GM12878 (cell line): Measurements from ENCODE around the gene ETV6. TPM values are rescaled to one million over a fixed set of nuclear protein-coding genes. Genes with fewer than 3 reads are reported as not detected.

Source experiments
- ATAC-seq: fragments of 200-7000 bp; cut with Tn5 transposase; 3 replicates; pipeline ENCODE4 v1.9.1; 2020; ENCODE audit warnings: mild to moderate bottlenecking, moderate library complexity
- BruUV-seq: library from RNA; stranded (reverse); fragments of 400-500 nt; replicated peaks from 2 replicates; lab custom pipeline; 2021; lab: Mats Ljungman, UMichigan
- CTCF ChIA-PET: fragments of 300-600 bp; sonication (Branson Sonifier 250); formaldehyde crosslinking; extraction: SDS; loops from one replicate; lab custom pipeline; 2021; ENCODE audit warnings: inconsistent platforms; lab: Yijun Ruan, JAX
- POLR2A ChIA-PET: fragments of 350-600 bp; formaldehyde crosslinking; extraction: SDS; loops from one replicate; lab custom pipeline; 2021; ENCODE audit warnings: inconsistent platforms; lab: Charles Lee
- RAD21 ChIA-PET: fragments of 300-600 bp; sonication (Branson Sonifier 250); formaldehyde crosslinking; loops from one replicate; lab custom pipeline; 2023; ENCODE audit warnings: antibody characterized with exemption; ENCODE audit not compliant: unreplicated experiment; lab: Charles Lee
- SMC1A ChIA-PET: fragments of 300-600 bp; sonication (Branson Sonifier 250); formaldehyde crosslinking; loops from one replicate; lab custom pipeline; 2023; ENCODE audit not compliant: unreplicated experiment, uncharacterized antibody; lab: Charles Lee
- DNase-seq: peaks from one replicate; pipeline ENCODE4 v3.0.0-alpha.2; 2011; ENCODE audit warnings: low read depth, low spot score
- FAIRE-seq: peaks from 3 replicates; lab custom pipeline; 2011; peaks lifted over from hg19 to GRCh38; lab: Jason Lieb, UNC
- H2AFZ ChIP-seq: 2 replicates; pipeline ENCODE4 v1.6.0; 2011; ENCODE audit warnings: low read depth, low read length, control low read depth; ENCODE audit not compliant: control insufficient read depth
- H3K27ac ChIP-seq: 2 replicates; pipeline ENCODE4 v1.5.1; 2011; ENCODE audit warnings: control low read depth; ENCODE audit not compliant: control insufficient read depth, insufficient read depth
- H3K27me3 ChIP-seq, 2 experiments: replicated peaks in 1 of 2; 2 replicates each; pipeline versions ENCODE4 v1.6.0 to v1.6.1; 2011; ENCODE audit warnings: low read length in 1 of 2; ENCODE audit not compliant: control insufficient read depth in 2 of 2, insufficient read depth in 2 of 2
- H3K36me3 ChIP-seq, 2 experiments: 2 replicates each; pipeline ENCODE4 v1.5.1; 2011; ENCODE audit warnings: low read length in 1 of 2; ENCODE audit not compliant: control insufficient read depth in 2 of 2, insufficient read depth in 2 of 2
- H3K4me1 ChIP-seq: 2 replicates; pipeline ENCODE4 v1.6.1; 2011; ENCODE audit warnings: mild to moderate bottlenecking, low read length, moderate library complexity, mixed read lengths; ENCODE audit not compliant: control insufficient read depth, insufficient read depth
- H3K4me2 ChIP-seq: 2 replicates; pipeline ENCODE4 v1.6.0; 2011; ENCODE audit warnings: control low read depth; ENCODE audit not compliant: control insufficient read depth, insufficient read depth
- H3K4me3 ChIP-seq: fragments of 200-600 bp; sonication (generic); 2 replicates; pipeline ENCODE4 v1.5.1; 2016
- H3K79me2 ChIP-seq: 2 replicates; pipeline ENCODE4 v1.6.0; 2011; ENCODE audit warnings: low read length; ENCODE audit not compliant: control insufficient read depth, insufficient read depth
- H3K9ac ChIP-seq: 2 replicates; pipeline ENCODE4 v1.8.0; 2011; ENCODE audit warnings: low read length, control low read depth, mixed read lengths; ENCODE audit not compliant: control insufficient read depth, insufficient read depth
- H3K9me3 ChIP-seq: replicated peaks from 3 replicates; pipeline ENCODE4 v1.5.1; 2011; ENCODE audit warnings: mild to moderate bottlenecking, low read length; ENCODE audit not compliant: control insufficient read depth, insufficient read depth
- H4K20me1 ChIP-seq: 2 replicates; pipeline ENCODE4 v1.6.0; 2011; ENCODE audit not compliant: control insufficient read depth, insufficient read depth
- E4F1 ChIP-seq: fragments of 450-650 bp; IDR thresholded peaks from 2 replicates; pipeline ENCODE4 v1.6.1; 2018; ENCODE audit warnings: borderline replicate concordance, mild to moderate bottlenecking; ENCODE audit not compliant: partially characterized antibody
- ETV6 ChIP-seq, 2 experiments: fragments of 450-650 bp in 1 of 2; IDR thresholded peaks in 1 of 2; conservative IDR thresholded peaks in 1 of 2; 2 replicates each; pipeline ENCODE4 v1.6.1; 2014; ENCODE audit warnings: antibody characterized with exemption in 1 of 2, borderline replicate concordance in 1 of 2, low read depth in 1 of 2, mild to moderate bottlenecking in 1 of 2, moderate library complexity in 1 of 2
- EZH2 ChIP-seq: IDR thresholded peaks from 2 replicates; pipeline ENCODE4 v1.6.1; 2012; ENCODE audit warnings: low read depth, mild to moderate bottlenecking, control low read depth, inconsistent platforms, low read length, borderline replicate concordance; ENCODE audit not compliant: control insufficient read depth
- HDAC2 ChIP-seq: fragments of 200-600 bp; sonication (generic); IDR thresholded peaks from 2 replicates; pipeline ENCODE4 v1.6.1; 2017
- MXI1 ChIP-seq: fragments of 150-350 bp; IDR thresholded peaks from 2 replicates; pipeline ENCODE4 v1.6.1; 2011; ENCODE audit warnings: low read depth, mild to moderate bottlenecking, inconsistent platforms, low read length, improper control_type of control experiment
- POLR2AphosphoS2 ChIP-seq: IDR thresholded peaks from 2 replicates; pipeline ENCODE4 v1.6.1; 2011; ENCODE audit warnings: low read depth, mild to moderate bottlenecking, low read length, improper control_type of control experiment, moderate library complexity
- RCOR1 ChIP-seq: conservative IDR thresholded peaks from 2 replicates; pipeline ENCODE4 v1.6.1; 2012; ENCODE audit warnings: low read depth, low read length, improper control_type of control experiment
- SIN3A ChIP-seq: IDR thresholded peaks from 2 replicates; pipeline ENCODE4 v1.6.1; 2012; ENCODE audit warnings: low read depth, low read length, improper control_type of control experiment
- SMAD1 ChIP-seq: fragments of 450-650 bp; IDR thresholded peaks from 2 replicates; pipeline ENCODE4 v1.6.1; 2018; ENCODE audit warnings: mild to moderate bottlenecking, low read depth; ENCODE audit not compliant: partially characterized antibody
- SMC3 ChIP-seq: IDR thresholded peaks from 2 replicates; pipeline ENCODE4 v1.6.1; 2011; ENCODE audit warnings: low read length, improper control_type of control experiment, borderline replicate concordance
- SPI1 ChIP-seq: IDR thresholded peaks from 2 replicates; pipeline ENCODE4 v1.6.1; 2011; ENCODE audit warnings: low read depth, mild to moderate bottlenecking, low read length, moderate library complexity, borderline replicate concordance; ENCODE audit not compliant: insufficient read depth
- SUZ12 ChIP-seq: fragments of 200-600 bp; sonication (generic); IDR thresholded peaks from one replicate; pipeline ENCODE4 v1.6.1; 2018; ENCODE audit warnings: antibody characterized with exemption, mild to moderate bottlenecking; ENCODE audit not compliant: unreplicated experiment
- TCF12 ChIP-seq: IDR thresholded peaks from 2 replicates; pipeline ENCODE4 v1.6.1; 2011; ENCODE audit warnings: low read depth, mild to moderate bottlenecking, low read length
- YBX1 ChIP-seq: fragments of 450-650 bp; IDR thresholded peaks from 2 replicates; pipeline ENCODE4 v1.6.1; 2016; ENCODE audit warnings: antibody characterized with exemption
- YY1 ChIP-seq: IDR thresholded peaks from 2 replicates; pipeline ENCODE4 v1.6.1; 2011; ENCODE audit warnings: low read depth, mild to moderate bottlenecking, low read length
- ZBTB40 ChIP-seq: fragments of 450-650 bp; IDR thresholded peaks from 2 replicates; pipeline ENCODE4 v1.6.1; 2016; ENCODE audit warnings: mild to moderate bottlenecking, moderate library complexity, borderline replicate concordance
- ZNF207 ChIP-seq: fragments of 450-650 bp; IDR thresholded peaks from 2 replicates; pipeline ENCODE4 v1.6.1; 2014; ENCODE audit warnings: antibody characterized with exemption, mild to moderate bottlenecking, borderline replicate concordance
- WGBS: methylation state at CpG from one replicate; pipeline ENCODE4 v1.1.6; 2016; ENCODE audit warnings: low lambda C conversion rate; ENCODE audit not compliant: insufficient replicate concordance, insufficient coverage; ENCODE audit errors: missing lambda C conversion rate; 5-methylcytosine and 5-hydroxymethylcytosine counted together
- in situ Hi-C: fragments of 300-500 bp; cut with MboI; formaldehyde crosslinking; loops from 9 replicates; pipeline ENCODE4 v1.14.3; 2018; ENCODE audit warnings: mixed read lengths
- intact Hi-C: fragments of 100-400 bp; cut with micrococcal nuclease; formaldehyde crosslinking; loops from one replicate; pipeline ENCODE4 v1.14.2; 2022; ENCODE audit not compliant: unreplicated experiment
- polyA plus RNA-seq, 11 experiments: library from polyadenylated mRNA; depleted of rRNA in 4 of 11; unstranded in 6 of 11; stranded (reverse) in 5 of 11; fragments of >200 nt; fragmentation: Nextera tagmentation in 4 of 11; fragmentation: Illumina TruSeq in 1 of 11; extraction: Ambion mirVana in 4 of 11; extraction: Trizol in 1 of 11; gene quantifications; 1 replicate in 1 of 11; 2 replicates in 10 of 11; pipeline versions ENCODE4 v1.2.1 to v1.2.3, GENCODE V29; 2011 to 2016; ENCODE audit warnings: inconsistent platforms in 2 of 11, missing spikeins in 2 of 11, low read depth in 1 of 11
- total RNA-seq, 4 experiments: library from RNA; depleted of rRNA in 3 of 4; stranded (reverse); fragments of >200 nt in 3 of 4; fragmentation: Illumina TruSeq in 1 of 4; extraction: Trizol in 1 of 4; gene quantifications; 2 replicates each; pipeline versions ENCODE4 v1.2.1 to v1.2.3, GENCODE V29; 2013 to 2021

Gene ETV6
- total and polyA plus RNA-seq, 10 of the 15 experiments (the other 5 are each of a cell fraction or from before 2014, with no cell fraction given) = 6.6 to 74.8 (median 24.6) TPM

GRCh38 chr12:11771356-11771755 is 121.9 kb downstream of the ETV6 start:
- Histone ChIP-seq H3K4me1 (peaks cover 79% of the 10 kb centered on the region), H2AFZ (no peak overlapping the region), H4K20me1 (no peaks in the 10 kb centered on the region), H3K27ac (peak overlapping the region; percentile 72), H3K36me3 (peaks cover 14 to 19% of the 10 kb centered on the region in 2 experiments), H3K79me2 (peaks cover 91% of the 10 kb centered on the region), H3K9me3 (no peaks in the 10 kb centered on the region; the same call in 1 of the 3 replicates), H3K4me2 (peak overlapping the region; percentile 30), H3K4me3 (no peak overlapping the region), H3K27me3 (no peaks in the 10 kb centered on the region), H3K9ac (no peak overlapping the region)
- in situ Hi-C loops = no loop called here
- CTCF ChIA-PET = interaction anchor here (0.8 to 3.9 kb wide), 3 partner anchors 13 to 265 kb away, joined by 3 to 14 read pairs (median 3); no protein-coding TSS in a partner anchor
- POLR2A ChIA-PET = interaction anchor here (1.0 to 2.4 kb wide), 4 partner anchors 10 to 39 kb away, joined by 3 to 5 read pairs (median 4); no protein-coding TSS in a partner anchor
- ATAC-seq (peak; percentile 68), DNase-seq (no peak), FAIRE-seq (no peak)
- SMC1A ChIA-PET = interaction anchor here (1.0 to 39.9 kb wide), 8 partner anchors 4 to 239 kb away, joined by 3 to 1116 read pairs (median 5); no protein-coding TSS in a partner anchor
- intact Hi-C loops = no loop called here
- WGBS = 60% methylated on average over 3 of the region's 3 CpGs
- BruUV-seq = no TSS peak
- RAD21 ChIA-PET = interaction anchor here (0.9 to 3.2 kb wide), 11 partner anchors 9 to 238 kb away, joined by 3 to 14 read pairs (median 4); no protein-coding TSS in a partner anchor
- no peak for TF ChIP-seq MXI1
- no peak for TF ChIP-seq SPI1
- TF ChIP-seq TCF12 = no peak
- no peak for TF ChIP-seq RCOR1
- TF ChIP-seq YY1 = peak; percentile 82
- peak; percentile 47; the same call in 1 of the 2 replicates for TF ChIP-seq SIN3A
- no peak for TF ChIP-seq ETV6 (conservative IDR thresholded peaks at IDR 0.05 in 1 of 2, IDR thresholded peaks at IDR 0.05 in 1 of 2; ENCODE audit: borderline replicate concordance in 1 of 2, low read depth in 1 of 2)
- no peak for TF ChIP-seq ZBTB40
- TF ChIP-seq HDAC2 = no peak
- no peak for TF ChIP-seq SUZ12
- TF ChIP-seq E4F1 = no peak
- TF ChIP-seq POLR2AphosphoS2 = no peak
- no peak for TF ChIP-seq SMAD1
- TF ChIP-seq EZH2 = no peak
- TF ChIP-seq YBX1 = no peak
- no peak for TF ChIP-seq ZNF207
- no peak for TF ChIP-seq SMC3
